ENCODE data around the gene CDH20. TPM values are rescaled to one million over a fixed set of nuclear protein-coding genes. Genes with fewer than 3 reads are reported as not detected.

Gene CDH20
- total and polyA plus RNA-seq, 8 donors = 0.17 to 0.48 (median 0.26) TPM; not detected in 1

GRCh38 chr18:61371111-61371510 is 37.9 kb downstream of the CDH20 start:
- H3K36me3 ChIP-seq = no peaks in the 10 kb centered on the region
- H3K27ac ChIP-seq = no peak overlapping the region
- no peak overlapping the region for H3K4me3 ChIP-seq
- no peak for TF ChIP-seq CTCF (IDR thresholded peaks at IDR 0.05)
- intact Hi-C loops (cut with DNase I) = no loop called here
- ATAC-seq (no peak), DNase-seq (no peak)
- H3K27me3 ChIP-seq = no peaks in the 10 kb centered on the region
- no peaks in the 10 kb centered on the region for H3K9me3 ChIP-seq
- no peaks in the 10 kb centered on the region for H3K4me1 ChIP-seq

GRCh38 chr18:61379827-61380226 is 46.6 kb downstream of the CDH20 start:
- Histone ChIP-seq H3K27ac (no peak overlapping the region), H3K27me3 (no peaks in the 10 kb centered on the region), H3K9me3 (no peaks in the 10 kb centered on the region), H3K4me1 (no peaks in the 10 kb centered on the region), H3K36me3 (no peaks in the 10 kb centered on the region), H3K4me3 (no peak overlapping the region)
- no peak for TF ChIP-seq CTCF (IDR thresholded peaks at IDR 0.05)
- intact Hi-C loops (cut with DNase I) = no loop called here
- DNase-seq (no peak), ATAC-seq (no peak)

- no peaks in the 10 kb centered on the region for H3K36me3 ChIP-seq
- DNase-seq = no peak
- intact Hi-C loops (cut with DNase I) = no loop called here
- ATAC-seq = no peak
- no peak overlapping the region for H3K27ac ChIP-seq
- no peaks in the 10 kb centered on the region for H3K27me3 ChIP-seq
- H3K4me1 ChIP-seq = no peaks in the 10 kb centered on the region
- no peak overlapping the region for H3K4me3 ChIP-seq
- no peaks in the 10 kb centered on the region for H3K9me3 ChIP-seq
- TF ChIP-seq CTCF (IDR thresholded peaks at IDR 0.05) = no peak
These were observed 54.8 kb downstream of the CDH20 start for GRCh38 chr18:61388010-61388409.

DNA sequence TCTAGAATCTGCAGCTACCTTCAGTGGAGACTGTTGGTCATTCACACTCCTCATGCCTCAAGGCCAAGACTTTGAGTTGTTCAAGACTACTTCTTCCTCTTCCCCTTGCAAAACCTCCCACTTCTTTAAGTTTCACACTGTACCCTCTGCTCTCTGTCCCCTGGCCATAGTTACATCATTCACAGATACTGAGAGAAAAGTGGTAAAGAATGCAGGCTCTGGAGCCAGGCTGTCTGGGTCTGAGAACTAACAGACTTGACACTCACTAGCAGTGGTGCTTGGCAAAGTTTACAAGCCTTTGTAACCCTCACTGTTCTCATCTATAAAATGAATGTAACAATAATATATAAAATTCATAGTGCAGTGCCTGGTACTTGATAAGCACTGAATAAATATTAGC is 61.8 kb downstream of the CDH20 start:
- Histone ChIP-seq H3K9me3 (no peaks in the 10 kb centered on the region), H3K27me3 (no peaks in the 10 kb centered on the region), H3K36me3 (no peaks in the 10 kb centered on the region), H3K4me3 (no peak overlapping the region), H3K4me1 (no peaks in the 10 kb centered on the region), H3K27ac (no peak overlapping the region)
- no peak for TF ChIP-seq CTCF (IDR thresholded peaks at IDR 0.05)
- intact Hi-C loops (cut with DNase I) = no loop called here
- DNase-seq (no peak), ATAC-seq (no peak)

- intact Hi-C loops (cut with DNase I) = no loop called here
- H3K36me3 ChIP-seq = no peaks in the 10 kb centered on the region
- no peak overlapping the region for H3K4me3 ChIP-seq
- no peaks in the 10 kb centered on the region for H3K9me3 ChIP-seq
- no peak overlapping the region for H3K27ac ChIP-seq
- ATAC-seq (no peak), DNase-seq (no peak)
- no peaks in the 10 kb centered on the region for H3K4me1 ChIP-seq
- H3K27me3 ChIP-seq = no peaks in the 10 kb centered on the region
- TF ChIP-seq CTCF (IDR thresholded peaks at IDR 0.05) = no peak
These were observed 64.0 kb downstream of the CDH20 start for GRCh38 chr18:61397222-61397621.

Data from left lung (tissue), 10 donors.